Keratinocyte (primary cell): ENCODE measurements around the gene ERCC6L2. TPM values are rescaled to one million over a fixed set of nuclear protein-coding genes. Genes with fewer than 3 reads are reported as not detected.

Source experiments
- DNase-seq: peaks from one replicate; pipeline ENCODE4 v3.0.0-alpha.2; 2011; ENCODE audit warnings: low read depth, missing footprints, low spot score
- FAIRE-seq: peaks from 2 replicates; lab custom pipeline; 2011; peaks lifted over from hg19 to GRCh38; lab: Jason Lieb, UNC
- H2AFZ ChIP-seq: 2 replicates; pipeline ENCODE4 v1.6.0; 2012; ENCODE audit warnings: low read length, control low read depth, inconsistent platforms; ENCODE audit not compliant: control insufficient read depth
- H3K27ac ChIP-seq: 2 replicates; pipeline ENCODE4 v1.5.1; 2011; ENCODE audit warnings: low read length; ENCODE audit not compliant: control insufficient read depth, insufficient read depth
- H3K27me3 ChIP-seq: 3 replicates; pipeline ENCODE4 v1.6.0; 2011; ENCODE audit warnings: low read length; ENCODE audit not compliant: control insufficient read depth, insufficient read depth; ENCODE audit errors: extremely low read depth
- H3K36me3 ChIP-seq, 2 experiments: 2 replicates in 1 of 2; 3 replicates in 1 of 2; pipeline ENCODE4 v1.5.1; 2011; ENCODE audit warnings: low read length in 2 of 2, mild to moderate bottlenecking in 1 of 2; ENCODE audit not compliant: control insufficient read depth in 2 of 2, insufficient read depth in 2 of 2; ENCODE audit errors: extremely low read depth in 1 of 2
- H3K4me1 ChIP-seq: 3 replicates; pipeline ENCODE4 v1.5.1; 2011; ENCODE audit warnings: low read length; ENCODE audit not compliant: control insufficient read depth, insufficient read depth; ENCODE audit errors: extremely low read depth
- H3K4me2 ChIP-seq: 3 replicates; pipeline ENCODE4 v1.6.0; 2011; ENCODE audit warnings: low read depth, low read length; ENCODE audit not compliant: control insufficient read depth, insufficient read depth; ENCODE audit errors: extremely low read depth
- H3K4me3 ChIP-seq, 3 experiments: fragments of 200-600 bp in 1 of 3; sonication (generic) in 1 of 3; 2 replicates in 2 of 3; 3 replicates in 1 of 3; pipeline ENCODE4 v1.5.1; 2011 to 2016; ENCODE audit warnings: low read length in 3 of 3, mild to moderate bottlenecking in 3 of 3, control low read depth in 2 of 3, inconsistent platforms in 1 of 3, low read depth in 1 of 3, mixed read lengths in 1 of 3, mixed run types in 1 of 3, moderate library complexity in 1 of 3; ENCODE audit not compliant: control insufficient read depth in 2 of 3, insufficient read depth in 2 of 3; ENCODE audit errors: extremely low read depth in 1 of 3
- H3K79me2 ChIP-seq: 2 replicates; pipeline ENCODE4 v1.6.0; 2012; ENCODE audit warnings: low read length; ENCODE audit not compliant: control insufficient read depth, insufficient read depth
- H3K9ac ChIP-seq: 3 replicates; pipeline ENCODE4 v1.6.0; 2011; ENCODE audit warnings: low read length; ENCODE audit not compliant: control insufficient read depth, insufficient read depth; ENCODE audit errors: extremely low read depth
- H3K9me1 ChIP-seq: 3 replicates; pipeline ENCODE4 v1.6.0; 2011; ENCODE audit warnings: low read length; ENCODE audit not compliant: control insufficient read depth, insufficient read depth; ENCODE audit errors: extremely low read depth
- H3K9me3 ChIP-seq: 2 replicates; pipeline ENCODE4 v1.5.1; 2012; ENCODE audit warnings: low read depth, low read length; ENCODE audit not compliant: control insufficient read depth
- H4K20me1 ChIP-seq: 3 replicates; pipeline ENCODE4 v1.6.0; 2011; ENCODE audit warnings: low read length; ENCODE audit not compliant: control insufficient read depth, insufficient read depth; ENCODE audit errors: extremely low read depth
- CTCF ChIP-seq, 3 experiments: IDR thresholded peaks in 1 of 3; conservative IDR thresholded peaks in 1 of 3; optimal IDR thresholded peaks in 1 of 3; 2 replicates in 2 of 3; 3 replicates in 1 of 3; pipeline versions ENCODE3 to v1.5.1; 2011; ENCODE audit warnings: low read length in 3 of 3, mild to moderate bottlenecking in 3 of 3, moderate library complexity in 2 of 3, control low read depth in 1 of 3, inconsistent platforms in 1 of 3; ENCODE audit not compliant: insufficient read depth in 2 of 3; ENCODE audit errors: extremely low read depth in 1 of 3
- EZH2 ChIP-seq: IDR thresholded peaks from one replicate; pipeline ENCODE4 v1.6.1; 2012; ENCODE audit warnings: inconsistent platforms, mild to moderate bottlenecking, low read length, moderate library complexity
- dilution Hi-C: fragments of 300-500 bp; cut with MboI; formaldehyde crosslinking; loops from one replicate; pipeline ENCODE4 v1.7.0; 2020; ENCODE audit warnings: low sequenced_read_pairs; ENCODE audit not compliant: extremely low pct_ligation_motif_present
- polyA plus RNA-seq, 5 experiments: library from polyadenylated mRNA; depleted of rRNA in 3 of 5; stranded (reverse) in 3 of 5; stranded (forward) in 1 of 5; unstranded in 1 of 5; fragments of >200 nt; gene quantifications; 1 replicate in 1 of 5; 2 replicates in 3 of 5; 3 replicates in 1 of 5; pipeline versions ENCODE4 v1.2.1 to v1.2.3, GENCODE V29; 2011 to 2012; ENCODE audit warnings: missing spikeins in 2 of 5, low read depth in 1 of 5, low replicate concordance in 1 of 5

The ERCC6L2 gene
- polyA plus RNA-seq, 1 donor (not counting 4 experiments of a cell fraction or from before 2014, with no cell fraction given) = 15.4 TPM

GRCh38 chr9:95854386-95855020 lies 21.0 kb upstream of the ERCC6L2 start:
- Histone ChIP-seq H3K4me2 (peak overlapping the region; percentile 60), H3K4me3 (no peak overlapping the region), H3K27ac (no peak overlapping the region), H2AFZ (no peak overlapping the region), H3K9me3 (no peaks in the 10 kb centered on the region), H3K9ac (no peak overlapping the region), H3K27me3 (no peaks in the 10 kb centered on the region), H3K79me2 (no peaks in the 10 kb centered on the region), H3K4me1 (peaks cover 44% of the 10 kb centered on the region), H4K20me1 (no peaks in the 10 kb centered on the region), H3K9me1 (no peaks in the 10 kb centered on the region), H3K36me3 (no peaks in the 10 kb centered on the region)
- no peak for TF ChIP-seq CTCF (optimal IDR thresholded peaks at IDR 0.05 in 1 of 3, IDR thresholded peaks at IDR 0.05 in 1 of 3, conservative IDR thresholded peaks at IDR 0.05 in 1 of 3; ENCODE audit: extremely low read depth in 1 of 3, insufficient read depth in 2 of 3, low read length in 3 of 3)
- TF ChIP-seq EZH2 = no peak
- FAIRE-seq (peak; percentile 64), DNase-seq (no peak)
- dilution Hi-C loops = no loop called here

- FAIRE-seq (no peak), DNase-seq (no peak)
- Histone ChIP-seq H4K20me1 (no peaks in the 10 kb centered on the region), H3K36me3 (no peaks in the 10 kb centered on the region), H3K9ac (no peak overlapping the region), H2AFZ (no peak overlapping the region), H3K27me3 (no peaks in the 10 kb centered on the region), H3K9me1 (no peaks in the 10 kb centered on the region), H3K27ac (no peak overlapping the region), H3K4me1 (peaks cover 44% of the 10 kb centered on the region), H3K4me3 (no peak overlapping the region), H3K79me2 (no peaks in the 10 kb centered on the region), H3K9me3 (no peaks in the 10 kb centered on the region), H3K4me2 (no peak overlapping the region)
- TF ChIP-seq EZH2 = no peak
- no peak for TF ChIP-seq CTCF (optimal IDR thresholded peaks at IDR 0.05 in 1 of 3, IDR thresholded peaks at IDR 0.05 in 1 of 3, conservative IDR thresholded peaks at IDR 0.05 in 1 of 3; ENCODE audit: extremely low read depth in 1 of 3, insufficient read depth in 2 of 3, low read length in 3 of 3)
- dilution Hi-C loops = no loop called here
Measured at GRCh38 chr9:95855961-95856360, 19.5 kb upstream of the ERCC6L2 start.
